Stomach (tissue), 4 donors: ENCODE measurements around the gene NOC2L.

ENCODE experiments used
- CTCF ChIP-seq, 7 experiments: fragments of 450-650 bp in 4 of 7; fragments of 200-600 bp in 3 of 7; sonication (generic) in 3 of 7; IDR thresholded peaks; one replicate each; pipeline ENCODE4 v1.5.1; 2016 to 2019; ENCODE audit warnings: antibody characterized with exemption in 7 of 7, control low read depth in 2 of 7, mild to moderate bottlenecking in 1 of 7
- EP300 ChIP-seq: sonication (generic); formaldehyde crosslinking; IDR thresholded peaks from one replicate; pipeline ENCODE4 v1.6.1; 2017; ENCODE audit warnings: antibody characterized with exemption
- POLR2A ChIP-seq, 4 donors: fragments of 450-650 bp; IDR thresholded peaks; one replicate each; pipeline ENCODE4 v1.6.1; 2016; ENCODE audit warnings: antibody characterized with exemption in 4 of 4, control low read depth in 2 of 4, mild to moderate bottlenecking in 1 of 4, moderate library complexity in 1 of 4
- POLR2AphosphoS5 ChIP-seq, 3 donors: sonication (generic); formaldehyde crosslinking; IDR thresholded peaks; one replicate each; pipeline ENCODE4 v1.6.1; 2016; ENCODE audit warnings: antibody characterized with exemption in 3 of 3

- no peak for TF ChIP-seq POLR2A (IDR thresholded peaks at IDR 0.05)
- TF ChIP-seq CTCF (IDR thresholded peaks at IDR 0.05) = no peak
- TF ChIP-seq EP300 = no peak
- no peak for TF ChIP-seq POLR2AphosphoS5 (IDR thresholded peaks at IDR 0.05)
These were observed 42.0 kb downstream of the NOC2L start for GRCh38 chr1:917076-917459.
